Inferior parietal cortex (tissue), 1 donor: Measurements from ENCODE around the gene RARB.

ENCODE experiments used
- DNase-seq: peaks from one replicate; pipeline ENCODE4 v3.0.0-alpha.2; 2016; ENCODE audit errors: extremely low spot score

Gene RARB

GRCh38 chr3:25604107-25604805 is 176.2 kb downstream of the RARB start:
- DNase-seq, result no peak

GRCh38 chr3:25610167-25610566 is 182.1 kb downstream of the RARB start:
- DNase-seq, result no peak

DNA sequence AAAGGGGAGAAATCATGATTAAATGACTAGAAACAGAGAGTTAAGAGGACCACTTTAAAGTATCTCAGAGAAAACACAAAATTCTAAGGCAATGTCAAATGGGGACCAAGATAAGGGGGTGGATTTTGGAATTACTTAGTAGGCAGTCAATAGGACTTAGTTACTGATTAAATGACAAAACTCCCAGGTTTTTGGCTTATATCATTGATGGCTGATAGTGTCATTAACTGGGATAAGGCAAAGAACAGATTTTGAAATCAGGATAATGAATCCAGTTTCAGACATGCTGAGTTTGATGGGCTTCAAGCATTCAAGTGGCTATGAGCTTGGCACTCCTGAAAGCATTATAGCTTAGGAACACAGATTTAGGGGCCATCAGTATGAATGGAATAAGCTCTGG is 182.7 kb downstream of the RARB start:
- DNase-seq, result no peak

DNA sequence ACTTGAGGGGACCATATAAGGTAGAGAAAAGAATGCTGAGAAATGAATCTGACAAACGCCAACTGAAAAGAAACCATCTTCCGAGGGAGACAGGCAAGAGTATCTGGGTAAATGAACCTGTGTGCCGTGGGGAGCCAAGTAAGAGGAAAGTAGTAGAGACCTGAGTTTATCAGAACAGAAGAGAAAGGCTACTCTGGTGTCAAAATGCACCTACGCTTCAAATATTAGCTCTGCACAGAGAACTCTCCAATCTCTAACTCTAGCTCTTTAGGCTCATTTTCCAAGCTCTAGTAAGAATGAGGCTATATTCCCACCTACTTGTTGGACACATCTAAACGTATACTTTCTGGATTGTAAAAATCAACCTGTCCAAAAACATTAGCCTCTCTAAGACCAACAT is 183.1 kb downstream of the RARB start:
- DNase-seq, result no peak

DNA sequence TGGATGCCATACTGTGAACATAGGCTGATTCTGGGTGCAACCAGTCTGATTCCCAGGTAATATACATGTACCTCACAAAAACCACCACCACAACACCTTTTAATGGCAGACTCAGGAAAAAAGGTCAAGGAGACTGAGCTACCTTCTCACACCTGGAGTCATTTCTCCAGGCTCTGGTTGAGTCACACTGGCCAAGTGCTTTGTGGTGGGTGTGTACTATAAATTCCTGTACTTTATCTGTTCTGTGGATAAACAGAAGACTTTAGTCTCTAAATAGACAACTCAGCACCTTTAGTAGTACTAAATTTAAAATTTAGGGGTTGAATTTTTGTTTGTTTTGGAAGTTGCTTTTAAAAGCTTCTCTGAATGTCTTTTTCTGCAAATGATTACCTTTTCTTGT is 190.0 kb downstream of the RARB start:
- DNase-seq, result no peak

DNA sequence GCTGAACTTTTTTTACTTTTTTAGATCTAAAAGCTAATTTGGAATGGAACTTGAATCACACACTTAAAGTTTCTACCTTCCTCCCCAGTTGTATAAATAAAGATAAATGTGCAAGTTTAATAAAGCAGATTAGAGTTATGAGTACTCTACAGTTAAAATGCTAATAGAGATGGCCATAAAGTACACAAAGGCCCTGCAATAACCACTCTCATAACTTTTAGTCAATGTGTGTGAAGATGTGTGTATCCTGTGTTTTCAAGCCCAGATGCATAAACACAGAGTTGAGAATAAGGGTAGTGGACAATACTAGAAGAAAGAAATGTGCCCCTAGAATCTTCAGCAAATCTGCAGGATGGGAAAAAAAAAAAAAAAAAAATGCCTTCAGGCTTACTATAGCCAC is 191.3 kb downstream of the RARB start:
- DNase-seq, result no peak

DNA sequence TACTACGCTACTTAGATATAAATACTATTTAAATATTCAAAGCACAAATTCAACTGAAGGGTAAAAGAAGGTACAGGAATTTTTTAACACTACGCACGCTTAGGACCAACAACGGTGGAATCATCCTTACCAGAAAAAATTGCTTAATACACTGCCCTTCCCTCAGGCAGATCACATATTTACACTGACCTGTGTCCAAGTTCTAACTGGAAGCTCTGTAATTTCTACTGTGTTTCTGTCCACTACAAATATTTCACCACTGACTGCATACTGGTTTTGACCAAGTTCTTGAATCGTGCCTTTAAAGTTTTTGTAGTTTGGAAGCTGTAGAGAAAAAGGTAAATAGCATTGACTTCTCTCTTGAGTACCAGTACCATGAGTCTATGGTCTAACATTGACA is 192.4 kb downstream of the RARB start:
- DNase-seq, result no peak

- DNase-seq, result no peak
Observed at GRCh38 chr3:25621087-25621486, 193.0 kb downstream of the RARB start.

GRCh38 chr3:25631989-25632388 is 203.9 kb downstream of the RARB start:
- DNase-seq, result no peak

GRCh38 chr3:25633919-25634318 is 205.9 kb downstream of the RARB start:
- DNase-seq, result no peak

- DNase-seq, result no peak
Observed at GRCh38 chr3:25635038-25635437, 207.0 kb downstream of the RARB start.
